Upper lobe of left lung (tissue), 4 donors: ENCODE data around the gene INPP5D.

Experiments used
- EP300 ChIP-seq, 4 donors: sonication (generic); formaldehyde crosslinking; IDR thresholded peaks; one replicate each; pipeline ENCODE4 v1.5.1; 2017; ENCODE audit warnings: antibody characterized with exemption in 4 of 4, control low read depth in 2 of 4
- POLR2A ChIP-seq, 4 donors: fragments of 450-650 bp; IDR thresholded peaks; one replicate each; pipeline ENCODE4 v1.5.1; 2016 to 2017; ENCODE audit warnings: antibody characterized with exemption in 4 of 4, mild to moderate bottlenecking in 2 of 4
- POLR2AphosphoS5 ChIP-seq, 2 donors: sonication (generic); formaldehyde crosslinking; IDR thresholded peaks; one replicate each; pipeline ENCODE4 v1.5.1; 2017; ENCODE audit warnings: antibody characterized with exemption in 2 of 2
- TF ChIP-seq, protein P1 (sequence below), 6 experiments: fragments of 450-650 bp in 4 of 6; fragments of 200-600 bp in 2 of 6; sonication (generic) in 2 of 6; IDR thresholded peaks; one replicate each; pipeline ENCODE4 v1.5.1; 2016 to 2019; ENCODE audit warnings: antibody characterized with exemption in 6 of 6

DNA sequence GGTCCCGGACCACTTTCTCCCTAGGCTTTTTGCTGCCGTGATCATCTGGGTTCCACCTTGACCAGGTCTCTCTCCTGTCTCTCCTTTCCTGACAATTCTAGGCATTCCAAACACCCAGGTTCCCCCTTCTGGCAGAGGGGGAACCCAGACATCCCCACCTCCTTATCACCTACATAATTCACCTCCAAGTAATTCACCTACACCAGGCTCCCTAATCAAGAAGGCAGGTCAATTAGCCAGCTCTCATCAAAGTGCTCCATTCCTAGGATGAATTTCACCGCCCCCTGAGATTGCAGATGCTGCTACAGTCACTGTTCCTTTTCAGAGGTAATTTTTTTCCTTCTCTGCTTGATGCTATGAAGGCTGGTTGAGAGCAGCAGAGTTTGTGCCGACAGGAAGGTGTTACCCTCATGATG, 149.0 kb downstream of the INPP5D start:
- TF ChIP-seq, protein P1, sequence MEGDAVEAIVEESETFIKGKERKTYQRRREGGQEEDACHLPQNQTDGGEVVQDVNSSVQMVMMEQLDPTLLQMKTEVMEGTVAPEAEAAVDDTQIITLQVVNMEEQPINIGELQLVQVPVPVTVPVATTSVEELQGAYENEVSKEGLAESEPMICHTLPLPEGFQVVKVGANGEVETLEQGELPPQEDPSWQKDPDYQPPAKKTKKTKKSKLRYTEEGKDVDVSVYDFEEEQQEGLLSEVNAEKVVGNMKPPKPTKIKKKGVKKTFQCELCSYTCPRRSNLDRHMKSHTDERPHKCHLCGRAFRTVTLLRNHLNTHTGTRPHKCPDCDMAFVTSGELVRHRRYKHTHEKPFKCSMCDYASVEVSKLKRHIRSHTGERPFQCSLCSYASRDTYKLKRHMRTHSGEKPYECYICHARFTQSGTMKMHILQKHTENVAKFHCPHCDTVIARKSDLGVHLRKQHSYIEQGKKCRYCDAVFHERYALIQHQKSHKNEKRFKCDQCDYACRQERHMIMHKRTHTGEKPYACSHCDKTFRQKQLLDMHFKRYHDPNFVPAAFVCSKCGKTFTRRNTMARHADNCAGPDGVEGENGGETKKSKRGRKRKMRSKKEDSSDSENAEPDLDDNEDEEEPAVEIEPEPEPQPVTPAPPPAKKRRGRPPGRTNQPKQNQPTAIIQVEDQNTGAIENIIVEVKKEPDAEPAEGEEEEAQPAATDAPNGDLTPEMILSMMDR (IDR thresholded peaks at IDR 0.05) = no peak
- no peak for TF ChIP-seq POLR2A (IDR thresholded peaks at IDR 0.05)
- TF ChIP-seq POLR2AphosphoS5 (IDR thresholded peaks at IDR 0.05) = no peak
- no peak for TF ChIP-seq EP300 (IDR thresholded peaks at IDR 0.05)
